H9 (cell line): ENCODE measurements around the gene RPL27A. TPM values are rescaled to one million over a fixed set of nuclear protein-coding genes. Genes with fewer than 3 reads are reported as not detected.

Experiments
- DNase-seq: peaks from one replicate; pipeline ENCODE4 v3.0.0-alpha.2; 2017
- H2AFZ ChIP-seq: one replicate; pipeline ENCODE4 v1.6.1; 2013; ENCODE audit warnings: mild to moderate bottlenecking, low read length, control low read depth, moderate library complexity
- H2AK5ac ChIP-seq: 2 replicates; pipeline ENCODE4 v1.6.1; 2013; ENCODE audit warnings: low read length, control low read depth, mixed read lengths; ENCODE audit not compliant: insufficient read length
- H2BK120ac ChIP-seq: one replicate; pipeline ENCODE4 v1.6.1; 2013; ENCODE audit warnings: low read depth, mild to moderate bottlenecking, low read length, control low read depth, inconsistent platforms; ENCODE audit not compliant: poor library complexity, severe bottlenecking
- H2BK12ac ChIP-seq: 2 replicates; pipeline ENCODE4 v1.6.1; 2013; ENCODE audit warnings: low read length, control low read depth, mixed read lengths, low read depth; ENCODE audit not compliant: insufficient read length
- H2BK15ac ChIP-seq: 2 replicates; pipeline ENCODE4 v1.6.1; 2013; ENCODE audit warnings: low read depth, low read length, control low read depth
- H2BK20ac ChIP-seq: one replicate; pipeline ENCODE4 v1.6.1; 2013; ENCODE audit warnings: low read depth, mild to moderate bottlenecking, low read length, control low read depth, inconsistent platforms; ENCODE audit not compliant: poor library complexity, severe bottlenecking
- H2BK5ac ChIP-seq: 2 replicates; pipeline ENCODE4 v1.6.1; 2013; ENCODE audit warnings: low read length, control low read depth, mixed read lengths; ENCODE audit not compliant: insufficient read length
- H3K14ac ChIP-seq: 2 replicates; pipeline ENCODE4 v1.6.1; 2013; ENCODE audit warnings: low read length, control low read depth; ENCODE audit not compliant: insufficient read depth
- H3K18ac ChIP-seq: 2 replicates; pipeline ENCODE4 v1.6.1; 2013; ENCODE audit warnings: low read depth, mild to moderate bottlenecking, mixed read lengths, low read length, control low read depth; ENCODE audit not compliant: insufficient read length
- H3K23ac ChIP-seq: 2 replicates; pipeline ENCODE4 v1.6.1; 2013; ENCODE audit warnings: low read length, control low read depth, mixed read lengths, low read depth; ENCODE audit not compliant: insufficient read length
- H3K23me2 ChIP-seq: 2 replicates; pipeline ENCODE4 v1.6.1; 2013; ENCODE audit warnings: low read depth, mild to moderate bottlenecking, mixed read lengths, low read length, control low read depth; ENCODE audit not compliant: insufficient read length, poor library complexity, severe bottlenecking
- H3K27ac ChIP-seq: 2 replicates; pipeline ENCODE4 v1.5.1; 2013; ENCODE audit warnings: low read length, control low read depth, mixed read lengths, low read depth; ENCODE audit not compliant: insufficient read length
- H3K27me3 ChIP-seq: 2 replicates; pipeline ENCODE4 v1.6.1; 2013; ENCODE audit warnings: low read length, control low read depth, inconsistent platforms; ENCODE audit not compliant: insufficient read depth
- H3K4ac ChIP-seq: 2 replicates; pipeline ENCODE4 v1.6.1; 2013; ENCODE audit warnings: low read depth, mild to moderate bottlenecking, control low read depth, inconsistent platforms, low read length, moderate library complexity
- H3K4me1 ChIP-seq: 2 replicates; pipeline ENCODE4 v1.6.1; 2013; ENCODE audit warnings: low read length, control low read depth, inconsistent platforms; ENCODE audit not compliant: insufficient read depth
- H3K4me2 ChIP-seq: 2 replicates; pipeline ENCODE4 v1.6.1; 2013; ENCODE audit warnings: low read length, control low read depth, mixed read lengths; ENCODE audit not compliant: insufficient read length, insufficient read depth
- H3K56ac ChIP-seq: 2 replicates; pipeline ENCODE4 v1.6.1; 2013; ENCODE audit warnings: low read depth, mild to moderate bottlenecking, mixed read lengths, low read length, control low read depth; ENCODE audit not compliant: insufficient read length
- H3K79me1 ChIP-seq: 2 replicates; pipeline ENCODE4 v1.6.1; 2013; ENCODE audit warnings: low read depth, mild to moderate bottlenecking, moderate library complexity, low read length, control low read depth, inconsistent platforms; ENCODE audit not compliant: insufficient read depth, poor library complexity, severe bottlenecking
- H3K79me2 ChIP-seq: 2 replicates; pipeline ENCODE4 v1.6.1; 2013; ENCODE audit warnings: low read length, control low read depth, inconsistent platforms; ENCODE audit not compliant: insufficient read depth
- H3K9ac ChIP-seq: 2 replicates; pipeline ENCODE4 v1.6.1; 2013; ENCODE audit warnings: low read length, control low read depth, mixed read lengths; ENCODE audit not compliant: insufficient read length; ENCODE audit errors: extremely low read depth
- H3K9me3 ChIP-seq: one replicate; pipeline ENCODE4 v1.6.1; 2013; ENCODE audit warnings: low read depth, low read length, inconsistent platforms; ENCODE audit not compliant: control insufficient read depth
- H3T11ph ChIP-seq: one replicate; pipeline ENCODE4 v1.6.1; 2013; ENCODE audit warnings: mild to moderate bottlenecking, low read length, control low read depth, inconsistent platforms
- H4K20me1 ChIP-seq: one replicate; pipeline ENCODE4 v1.6.1; 2013; ENCODE audit not compliant: control insufficient read depth, insufficient read length, insufficient read depth
- H4K5ac ChIP-seq: 2 replicates; pipeline ENCODE4 v1.6.1; 2013; ENCODE audit warnings: low read depth, mild to moderate bottlenecking, mixed read lengths, low read length, control low read depth; ENCODE audit not compliant: insufficient read length
- H4K8ac ChIP-seq: replicated peaks from 2 replicates; pipeline ENCODE4 v1.6.1; 2013; ENCODE audit warnings: low read length, control low read depth, mixed read lengths, low read depth; ENCODE audit not compliant: insufficient read length
- H4K91ac ChIP-seq: 2 replicates; pipeline ENCODE4 v1.6.1; 2013; ENCODE audit warnings: low read depth, mild to moderate bottlenecking, moderate library complexity, mixed read lengths, low read length, control low read depth; ENCODE audit not compliant: insufficient read length
- H3K27ac Mint-ChIP-seq, 3 experiments: 2 replicates in 2 of 3; 3 replicates in 1 of 3; pipeline ENCODE4 v1.8.0; 2020 to 2021; ENCODE audit warnings: mixed read lengths in 3 of 3, mild to moderate bottlenecking in 1 of 3, moderate library complexity in 1 of 3
- H3K27me3 Mint-ChIP-seq: 2 replicates; pipeline ENCODE4 v1.8.0; 2021; ENCODE audit warnings: low read depth, mild to moderate bottlenecking, moderate library complexity, mixed read lengths
- H3K36me3 Mint-ChIP-seq, 3 experiments: 2 replicates in 2 of 3; 3 replicates in 1 of 3; pipeline ENCODE4 v1.8.0; 2020 to 2021; ENCODE audit warnings: low read depth in 3 of 3, mixed read lengths in 3 of 3; ENCODE audit not compliant: insufficient read depth in 1 of 3
- H3K4me1 Mint-ChIP-seq, 2 experiments: 2 replicates each; pipeline ENCODE4 v1.8.0; 2020; ENCODE audit warnings: mixed read lengths in 2 of 2
- H3K4me3 Mint-ChIP-seq, 2 experiments: 2 replicates in 1 of 2; 3 replicates in 1 of 2; pipeline ENCODE4 v1.8.0; 2020 to 2021; ENCODE audit warnings: mild to moderate bottlenecking in 2 of 2, mixed read lengths in 2 of 2, moderate library complexity in 1 of 2
- H3K9me3 Mint-ChIP-seq, 2 experiments: 2 replicates in 1 of 2; 3 replicates in 1 of 2; pipeline ENCODE4 v1.8.0; 2020; ENCODE audit warnings: mild to moderate bottlenecking in 2 of 2, mixed read lengths in 2 of 2, moderate library complexity in 1 of 2
- CTCF ChIP-seq: fragments of 200-600 bp; sonication (generic); conservative IDR thresholded peaks from 3 replicates; pipeline ENCODE4 v1.8.0; 2021; ENCODE audit warnings: antibody characterized with exemption, mild to moderate bottlenecking
- WGBS: extraction: QIAGEN DNeasy Blood & Tissue Kit; methylation state at CpG from one replicate; pipeline ENCODE4 v1.1.7; 2013; ENCODE audit warnings: missing lambda C conversion rate, low lambda C conversion rate, mixed read lengths; ENCODE audit not compliant: insufficient read length; ENCODE audit errors: extremely low coverage; 5-methylcytosine and 5-hydroxymethylcytosine counted together
- total RNA-seq: library from RNA; stranded (reverse); gene quantifications from 2 replicates; pipeline ENCODE4 v1.2.1, GENCODE V29; 2021

RPL27A gene
- total RNA-seq, 1 experiment from 2014 or later = 1,152 TPM

DNA sequence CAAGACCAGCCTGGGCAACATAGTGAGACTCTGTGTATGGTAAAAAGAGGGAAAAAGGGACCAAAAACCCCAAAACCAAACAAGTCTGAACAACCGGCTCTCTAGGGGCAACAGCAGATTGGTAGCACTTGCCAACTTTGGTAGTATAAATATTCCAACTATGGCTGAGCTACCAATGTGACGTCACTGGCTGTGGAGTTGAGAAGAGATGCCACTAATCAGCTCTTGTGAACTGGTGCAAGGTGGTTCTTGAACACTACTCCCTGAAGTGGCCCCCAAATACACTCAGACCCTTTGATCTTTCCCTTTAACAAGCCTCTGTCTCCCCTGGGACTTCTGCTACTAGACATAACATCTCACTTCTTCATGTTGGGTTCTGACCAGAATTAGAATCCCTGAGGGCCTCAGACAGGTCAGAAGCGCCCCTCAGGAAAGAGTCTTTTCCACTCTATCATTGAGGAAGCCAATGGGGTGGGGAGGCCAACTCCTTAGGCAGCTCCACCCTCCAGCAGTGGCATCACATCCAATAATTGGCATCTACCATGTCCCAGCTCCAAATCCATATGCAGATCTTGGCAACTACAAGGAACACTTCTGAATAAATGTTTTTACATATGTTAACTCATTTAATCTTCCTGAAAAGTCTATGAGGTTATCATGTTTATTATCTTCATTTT, 49.2 kb downstream of the RPL27A start:
- no peak overlapping the region for H3K9ac ChIP-seq
- no peak overlapping the region for H2BK15ac ChIP-seq
- no peak overlapping the region for H2AK5ac ChIP-seq
- no peak overlapping the region for H2AFZ ChIP-seq
- no peaks in the 10 kb centered on the region for H3K9me3 ChIP-seq
- H2BK120ac ChIP-seq = no peak overlapping the region
- DNase-seq = no peak
- no peak overlapping the region for H3K23ac ChIP-seq
- H3K18ac ChIP-seq = no peak overlapping the region
- H2BK12ac ChIP-seq = no peak overlapping the region
- H3K9me3 Mint-ChIP-seq = no peaks in the 10 kb centered on the region
- H3K79me1 ChIP-seq = no peaks in the 10 kb centered on the region
- H3K4me1 Mint-ChIP-seq = peaks cover 6 to 12% of the 10 kb centered on the region in 2 experiments; a peak in 2 of 4 replicates
- no peak overlapping the region for H2BK20ac ChIP-seq
- no peak overlapping the region for H3K4ac ChIP-seq
- no peaks in the 10 kb centered on the region for H3K27me3 ChIP-seq
- peaks cover 0 to 6% (median 4%) of the 10 kb centered on the region in 3 experiments; a peak in 2 of 7 replicates for H3K36me3 Mint-ChIP-seq
- H4K5ac ChIP-seq = no peak overlapping the region
- no peak overlapping the region for H4K91ac ChIP-seq
- H3K27ac Mint-ChIP-seq = no peak overlapping the region
- peaks cover 2% of the 10 kb centered on the region for H3K23me2 ChIP-seq
- TF ChIP-seq CTCF = no peak
- H3K4me3 Mint-ChIP-seq = no peak overlapping the region; a peak in 1 of 5 replicates
- H3K14ac ChIP-seq = no peak overlapping the region
- no peak overlapping the region for H3K4me2 ChIP-seq
- no peak overlapping the region for H3K27ac ChIP-seq
- H3K56ac ChIP-seq = no peak overlapping the region
- H3K27me3 Mint-ChIP-seq = no peaks in the 10 kb centered on the region
- H4K20me1 ChIP-seq = no peaks in the 10 kb centered on the region
- no peak overlapping the region for H2BK5ac ChIP-seq
- WGBS = no CpG with 5 or more reads among the region's 3 CpGs
- H3T11ph ChIP-seq = no peak overlapping the region
- H4K8ac ChIP-seq = no peak overlapping the region
- no peaks in the 10 kb centered on the region for H3K79me2 ChIP-seq
- no peaks in the 10 kb centered on the region; the same call in 1 of the 2 replicates for H3K4me1 ChIP-seq
